CD14-positive monocyte (primary cell): ENCODE data around the gene PGA5. TPM values are rescaled to one million over a fixed set of nuclear protein-coding genes. Genes with fewer than 3 reads are reported as not detected.
"Not testable (repeated sequence)": the region's sequence is repeated elsewhere in the genome, so short reads cannot be mapped to it uniquely, and the experiment has no call there.

Experiments
- DNase-seq, 3 donors: peaks; one replicate each; pipeline ENCODE4 v3.0.0-alpha.2; 2011 to 2022
- H2AFZ ChIP-seq: 2 replicates; pipeline ENCODE4 v1.6.0; 2012; ENCODE audit warnings: mild to moderate bottlenecking, low read depth, low read length, inconsistent platforms; ENCODE audit not compliant: insufficient read depth, poor library complexity, severe bottlenecking
- H3K27ac ChIP-seq, 2 donors: 1 replicate in 1 of 2; 2 replicates in 1 of 2; pipeline ENCODE4 v1.5.1; 2012 to 2013; ENCODE audit warnings: low read length in 2 of 2, control low read depth in 1 of 2, inconsistent platforms in 1 of 2, low read depth in 1 of 2, mild to moderate bottlenecking in 1 of 2
- H3K27me3 ChIP-seq, 2 donors: one replicate each; pipeline versions ENCODE4 v1.6.0 to v1.6.1; 2011 to 2013; ENCODE audit warnings: low read length in 2 of 2; ENCODE audit not compliant: control insufficient read depth in 2 of 2, insufficient read depth in 2 of 2
- H3K36me3 ChIP-seq, 2 donors: replicated peaks in 1 of 2; 1 replicate in 1 of 2; 2 replicates in 1 of 2; pipeline versions ENCODE4 v1.5.1 to v1.6.1; 2012 to 2013; ENCODE audit warnings: low read length in 2 of 2, control low read depth in 1 of 2, inconsistent platforms in 1 of 2, mild to moderate bottlenecking in 1 of 2; ENCODE audit not compliant: insufficient read depth in 2 of 2, control insufficient read depth in 1 of 2
- H3K4me1 ChIP-seq, 2 donors: 1 replicate in 1 of 2; 2 replicates in 1 of 2; pipeline versions ENCODE4 v1.5.1 to v1.6.1; 2012 to 2013; ENCODE audit warnings: low read length in 2 of 2, control low read depth in 1 of 2, inconsistent platforms in 1 of 2, mild to moderate bottlenecking in 1 of 2, moderate library complexity in 1 of 2; ENCODE audit not compliant: insufficient read depth in 2 of 2, control insufficient read depth in 1 of 2
- H3K4me2 ChIP-seq: replicated peaks from 2 replicates; pipeline ENCODE3; 2012; ENCODE audit warnings: low read length, moderate library complexity, mild to moderate bottlenecking; ENCODE audit not compliant: poor library complexity, severe bottlenecking; ENCODE audit errors: extremely low read depth
- H3K4me3 ChIP-seq, 3 experiments: fragments of 200-600 bp in 1 of 3; sonication (generic) in 1 of 3; replicated peaks in 1 of 3; 1 replicate in 2 of 3; 2 replicates in 1 of 3; pipeline ENCODE4 v1.5.1; 2011 to 2013; ENCODE audit warnings: low read length in 3 of 3, mild to moderate bottlenecking in 3 of 3, control low read depth in 2 of 3, low read depth in 2 of 3, inconsistent platforms in 1 of 3, moderate library complexity in 1 of 3
- H3K79me2 ChIP-seq: 2 replicates; pipeline ENCODE4 v1.6.0; 2012; ENCODE audit warnings: mild to moderate bottlenecking, control low read depth, inconsistent platforms, low read length, moderate library complexity; ENCODE audit not compliant: insufficient read depth
- H3K9ac ChIP-seq: 2 replicates; pipeline ENCODE4 v1.6.0; 2017; ENCODE audit warnings: low read length, mild to moderate bottlenecking; ENCODE audit not compliant: insufficient read depth, poor library complexity, severe bottlenecking
- H3K9me3 ChIP-seq, 2 donors: replicated peaks in 1 of 2; 1 replicate in 1 of 2; 2 replicates in 1 of 2; pipeline versions ENCODE4 v1.5.1 to v1.6.1; 2012 to 2013; ENCODE audit warnings: low read length in 2 of 2, control low read depth in 1 of 2; ENCODE audit not compliant: control insufficient read depth in 1 of 2, insufficient read depth in 1 of 2
- H4K20me1 ChIP-seq: 2 replicates; pipeline ENCODE4 v1.6.0; 2012; ENCODE audit warnings: mild to moderate bottlenecking, low read length, control low read depth, moderate library complexity; ENCODE audit not compliant: insufficient read depth
- H3K27ac Mint-ChIP-seq, 7 donors: one replicate each; pipeline ENCODE4 v1.8.0; 2020; ENCODE audit warnings: mild to moderate bottlenecking in 7 of 7, mixed read lengths in 7 of 7, moderate library complexity in 6 of 7, inconsistent platforms in 2 of 7
- H3K27me3 Mint-ChIP-seq, 3 donors: one replicate each; pipeline ENCODE4 v1.8.0; 2021 to 2022; ENCODE audit warnings: low read depth in 3 of 3, mild to moderate bottlenecking in 3 of 3, mixed read lengths in 3 of 3, moderate library complexity in 3 of 3, inconsistent platforms in 1 of 3
- H3K36me3 Mint-ChIP-seq, 2 donors: one replicate each; pipeline ENCODE4 v1.8.0; 2020; ENCODE audit warnings: mixed read lengths in 2 of 2, inconsistent platforms in 1 of 2, mild to moderate bottlenecking in 1 of 2
- H3K4me1 Mint-ChIP-seq: one replicate; pipeline ENCODE4 v1.8.0; 2020; ENCODE audit warnings: mild to moderate bottlenecking, mixed read lengths
- H3K4me3 Mint-ChIP-seq, 2 donors: one replicate each; pipeline ENCODE4 v1.8.0; 2020; ENCODE audit warnings: mild to moderate bottlenecking in 2 of 2, mixed read lengths in 2 of 2, moderate library complexity in 1 of 2
- H3K9me3 Mint-ChIP-seq, 7 donors: one replicate each; pipeline ENCODE4 v1.8.0; 2020 to 2022; ENCODE audit warnings: mixed read lengths in 7 of 7, mild to moderate bottlenecking in 6 of 7, moderate library complexity in 6 of 7, inconsistent platforms in 2 of 7
- WGBS: methylation state at CpG from one replicate; pipeline ENCODE4 v1.1.5; 2013; ENCODE audit warnings: missing lambda C conversion rate; ENCODE audit not compliant: insufficient coverage; 5-methylcytosine and 5-hydroxymethylcytosine counted together
- intact Hi-C, 2 donors: fragments of 100-400 bp; cut with micrococcal nuclease; formaldehyde crosslinking; loops; one replicate each; pipeline versions ENCODE4 v1.15.0 to v1.15.1; 2023
- polyA minus RNA-seq: library from RNA; depleted of rRNA, polyadenylated mRNA; stranded (reverse); fragments of >200 nt; gene quantifications from 2 replicates; pipeline ENCODE4 v1.2.3, GENCODE V29; 2012
- polyA plus RNA-seq, 3 donors: library from polyadenylated mRNA; depleted of rRNA in 1 of 3; unstranded in 2 of 3; stranded (reverse) in 1 of 3; fragments of 300-500 nt in 2 of 3; fragments of >200 nt in 1 of 3; fragmentation: Illumina TruSeq in 2 of 3; gene quantifications; 1 replicate in 2 of 3; 2 replicates in 1 of 3; pipeline ENCODE4 v1.2.3, GENCODE V29; 2012 to 2021
- total RNA-seq, 12 experiments: library from RNA in 1 of 12; stranded (reverse) in 1 of 12; fragments of 120-200 nt in 1 of 12; gene quantifications; one replicate each; pipeline ENCODE4 v1.2.4 and lab custom pipeline; 2013 to 2026; ENCODE audit warnings: mixed read lengths in 6 of 12, inconsistent platforms in 1 of 12
- TF ChIP-seq, protein P1 (sequence below): fragments of 200-600 bp; IDR thresholded peaks from one replicate; pipeline ENCODE4 v1.8.0; 2022; ENCODE audit warnings: antibody characterized with exemption, mild to moderate bottlenecking

PGA5 gene
- total RNA-seq (2013): 0.69 TPM
- polyA plus RNA-seq (1 to 10 TPM; 1.0 to 3.6 (median 2.0) TPM), polyA minus RNA-seq (2.5 and 6.1 TPM in 2 replicates), total RNA-seq (lab: John Stamatoyannopoulos, UW) (0 to 0.45 (median 0.12) reads per million in 11 experiments)

GRCh38 chr11:61240875-61241274 lies at the start of gene PGA5:
PGA5 (plus strand) TSS chr11:61241175; CDS start chr11:61241227, 52 bp downstream.
- H3K27ac ChIP-seq, H3K4me1 Mint-ChIP-seq, H3K9ac ChIP-seq, H3K4me2 ChIP-seq, H4K20me1 ChIP-seq, H3K27me3 ChIP-seq, H3K36me3 ChIP-seq, H3K27me3 Mint-ChIP-seq, H3K9me3 Mint-ChIP-seq, H3K79me2 ChIP-seq, H3K9me3 ChIP-seq, DNase-seq, H2AFZ ChIP-seq, H3K4me3 ChIP-seq, intact Hi-C loops, H3K36me3 Mint-ChIP-seq, H3K4me1 ChIP-seq: not testable (repeated sequence)
- Mint-ChIP-seq H3K4me3 (peak within 1 kb of the TSS in 1 of 2 donors; percentile 55), H3K27ac (peak within 1 kb of the TSS in 4 of 7 donors; percentile 19 to 76 (median 48))
- WGBS: no CpG with 5 or more reads among the region's 8 CpGs

- Mint-ChIP-seq H3K4me3 (no peak overlapping the region), H3K36me3 (no peaks in the 10 kb centered on the region), H3K27me3 (peaks cover 10 to 21% (median 10%) of the 10 kb centered on the region in 3 donors), H3K27ac (no peak overlapping the region), H3K4me1 (peaks cover 11% of the 10 kb centered on the region), H3K9me3 (peaks cover 0 to 6% (median 2%) of the 10 kb centered on the region in 7 donors)
- Histone ChIP-seq H4K20me1 (no peaks in the 10 kb centered on the region), H3K4me1 (no peaks in the 10 kb centered on the region), H3K27ac (no peak overlapping the region), H3K36me3 (no peaks in the 10 kb centered on the region), H3K4me3 (no peak overlapping the region), H3K9ac (no peak overlapping the region), H3K27me3 (peaks cover 0 to 3% of the 10 kb centered on the region in 2 donors), H2AFZ (no peak overlapping the region), H3K79me2 (no peaks in the 10 kb centered on the region), H3K4me2 (no peak overlapping the region), H3K9me3 (peaks cover 0 to 4% of the 10 kb centered on the region in 2 donors)
- TF ChIP-seq, protein P1, sequence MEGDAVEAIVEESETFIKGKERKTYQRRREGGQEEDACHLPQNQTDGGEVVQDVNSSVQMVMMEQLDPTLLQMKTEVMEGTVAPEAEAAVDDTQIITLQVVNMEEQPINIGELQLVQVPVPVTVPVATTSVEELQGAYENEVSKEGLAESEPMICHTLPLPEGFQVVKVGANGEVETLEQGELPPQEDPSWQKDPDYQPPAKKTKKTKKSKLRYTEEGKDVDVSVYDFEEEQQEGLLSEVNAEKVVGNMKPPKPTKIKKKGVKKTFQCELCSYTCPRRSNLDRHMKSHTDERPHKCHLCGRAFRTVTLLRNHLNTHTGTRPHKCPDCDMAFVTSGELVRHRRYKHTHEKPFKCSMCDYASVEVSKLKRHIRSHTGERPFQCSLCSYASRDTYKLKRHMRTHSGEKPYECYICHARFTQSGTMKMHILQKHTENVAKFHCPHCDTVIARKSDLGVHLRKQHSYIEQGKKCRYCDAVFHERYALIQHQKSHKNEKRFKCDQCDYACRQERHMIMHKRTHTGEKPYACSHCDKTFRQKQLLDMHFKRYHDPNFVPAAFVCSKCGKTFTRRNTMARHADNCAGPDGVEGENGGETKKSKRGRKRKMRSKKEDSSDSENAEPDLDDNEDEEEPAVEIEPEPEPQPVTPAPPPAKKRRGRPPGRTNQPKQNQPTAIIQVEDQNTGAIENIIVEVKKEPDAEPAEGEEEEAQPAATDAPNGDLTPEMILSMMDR: no peak
- DNase-seq: no peak
- intact Hi-C loops: no loop called here
- WGBS: 70% methylated on average over 5 of the region's 12 CpGs
Measured at GRCh38 chr11:61193596-61193995, 47.4 kb upstream of the PGA5 start.
